Purkinje cell (primary cell): ENCODE data around the gene PHKG1. TPM values are rescaled to one million over a fixed set of nuclear protein-coding genes. Genes with fewer than 3 reads are reported as not detected.

ENCODE experiments used
- polyA plus RNA-seq: library from polyadenylated mRNA; unstranded; fragments of >200 nt; fragmentation: Nextera tagmentation; gene quantifications from 2 replicates; pipeline ENCODE4 v1.2.1, GENCODE V29; 2014

The PHKG1 gene
- polyA plus RNA-seq, result 4.0 and 4.3 TPM in 2 replicates

GRCh38 chr7:56092789-56093531 is at the start of gene PHKG1:
PHKG1 (minus strand) TSS chr7:56092952; CDS start chr7:56088941, 4,011 bp downstream.

GRCh38 chr7:56115852-56116538 is 23.2 kb upstream of the PHKG1 start, which contains the start of gene NUPR2:
NUPR2 (minus strand) TSS chr7:56116417; CDS start chr7:56116314, 103 bp downstream.

GRCh38 chr7:56106108-56107073 is 13.6 kb upstream of the PHKG1 start, which contains the start of gene CHCHD2:
CHCHD2 (minus strand) TSS chr7:56106476; CDS start chr7:56106413, 63 bp downstream.

GRCh38 chr7:56063882-56064625 is 28.7 kb downstream of the PHKG1 start, which contains the start of gene SUMF2:
SUMF2 (plus strand) TSS chr7:56064286; CDS start chr7:56064312, 26 bp downstream.

GRCh38 chr7:56051339-56052191 is 41.2 kb downstream of the PHKG1 start, which contains the start of the genes CCT6A and PSPH:
CCT6A (plus strand) TSS chr7:56051765; CDS start chr7:56051849, 84 bp downstream.
PSPH (minus strand) TSS chr7:56051444; CDS start chr7:56021212, 30,232 bp downstream.

Other genes with a start within 250 kb of the PHKG1 start
- gene SEPTIN14, start 230.2 kb downstream of the PHKG1 start, polyA plus RNA-seq, result not detected in 2 replicates
- gene ZNF713, start 205.5 kb downstream of the PHKG1 start, polyA plus RNA-seq, result 0.34 and 1.2 TPM in 2 replicates
- gene MRPS17, start 141.1 kb downstream of the PHKG1 start, polyA plus RNA-seq, result 80.3 and 85.6 TPM in 2 replicates
- gene NIPSNAP2, start 128.4 kb downstream of the PHKG1 start, polyA plus RNA-seq, result 45.6 and 47.7 TPM in 2 replicates
- 3.2 and 5.8 TPM in 2 replicates for gene PSPH, start 41.5 kb downstream of the PHKG1 start, polyA plus RNA-seq
- 192 and 216 TPM in 2 replicates for gene CCT6A, start 41.2 kb downstream of the PHKG1 start, polyA plus RNA-seq
- gene SUMF2, start 28.7 kb downstream of the PHKG1 start, polyA plus RNA-seq, result 40.1 and 48.1 TPM in 2 replicates
- 338 and 445 TPM in 2 replicates for gene CHCHD2, start 13.5 kb upstream of the PHKG1 start, polyA plus RNA-seq
- gene NUPR2, start 23.5 kb upstream of the PHKG1 start, polyA plus RNA-seq, result 3.0 TPM in 1 of 2 replicates, not detected in the other